SK-N-MC (cell line): ENCODE data around the gene CADPS.

Experiments used
- EZH2 ChIP-seq: fragments of 200-600 bp; sonication (generic); IDR thresholded peaks from one replicate; pipeline ENCODE4 v1.6.1; 2017; ENCODE audit warnings: antibody characterized with exemption
- FOXP2 ChIP-seq: optimal IDR thresholded peaks from 2 replicates; pipeline ENCODE3; 2011; ENCODE audit warnings: mild to moderate bottlenecking, moderate library complexity; ENCODE audit not compliant: insufficient read depth; ENCODE audit errors: extremely low read length, control extremely low read depth
- POLR2AphosphoS5 ChIP-seq: IDR thresholded peaks from 2 replicates; pipeline ENCODE4 v1.6.1; 2012; ENCODE audit warnings: mild to moderate bottlenecking, low read depth, low read length, borderline replicate concordance

DNA sequence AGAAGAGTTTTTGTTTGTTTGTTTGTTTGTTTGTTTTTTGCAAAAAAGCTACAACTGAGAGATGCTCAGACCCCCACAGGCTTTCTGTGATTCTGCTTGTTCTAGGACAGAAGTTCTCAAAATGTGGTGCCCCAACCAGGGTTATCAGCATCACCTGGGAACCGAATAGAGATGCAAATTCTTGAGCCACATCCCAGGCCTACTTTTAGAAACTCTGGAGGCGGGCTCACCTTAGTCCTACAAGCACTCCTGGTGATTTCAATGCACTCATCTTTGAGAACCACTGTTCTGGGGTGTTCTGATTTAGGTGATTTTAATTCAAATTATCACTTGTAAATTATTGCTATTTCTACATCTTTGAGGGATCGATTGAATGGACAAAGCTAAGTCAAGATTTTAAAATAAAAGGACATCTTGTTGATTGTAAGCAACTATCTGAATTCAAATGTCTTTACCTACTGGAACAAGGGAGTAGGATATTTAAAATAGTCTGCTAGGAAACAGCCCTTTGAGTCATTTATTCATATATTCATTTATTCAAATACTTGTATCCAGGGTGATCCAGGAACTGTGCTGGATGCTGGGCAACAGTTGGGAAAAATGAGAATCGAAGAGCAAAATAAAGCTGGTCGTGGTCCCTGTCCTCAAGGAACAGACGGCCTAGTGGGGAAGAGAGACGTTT is 44.7 kb upstream of the CADPS start:
- no peak for TF ChIP-seq EZH2
- no peak for TF ChIP-seq FOXP2
- no peak for TF ChIP-seq POLR2AphosphoS5
